Measurements from ENCODE around the gene TUBGCP3. TPM values are rescaled to one million over a fixed set of nuclear protein-coding genes. Genes with fewer than 3 reads are reported as not detected.

The TUBGCP3 gene
- total RNA-seq, 1 experiment from 2014 or later, result 37.3 TPM

GRCh38 chr13:112469071-112469745 lies 118.7 kb downstream of the TUBGCP3 start:
- H4K8ac ChIP-seq (replicated peaks; ENCODE audit: insufficient read length, low read depth, low read length), result no peak overlapping the region
- no peaks in the 10 kb centered on the region for H4K20me1 ChIP-seq (ENCODE audit: control insufficient read depth, insufficient read depth, insufficient read length)
- Mint-ChIP-seq H3K27me3 (ENCODE audit: low read depth) (peaks cover 6% of the 10 kb centered on the region; the same call in 1 of the 2 replicates), H3K4me1 (no peaks in the 10 kb centered on the region), H3K4me3 (no peak overlapping the region), H3K27ac (no peak overlapping the region), H3K9me3 (no peaks in the 10 kb centered on the region; a peak in 2 of 5 replicates), H3K36me3 (ENCODE audit: insufficient read depth in 1 of 3, low read depth in 3 of 3) (0 out of 7 replicates have a peak, but pooled peaks cover 0 to 3% (median 0%) of the 10 kb centered on the region in 3 experiments)
- H2AFZ ChIP-seq (ENCODE audit: low read length), result no peak overlapping the region
- no peak overlapping the region for H3K4ac ChIP-seq (ENCODE audit: low read depth, low read length)
- H2BK5ac ChIP-seq (ENCODE audit: insufficient read length, low read length), result no peak overlapping the region
- H3T11ph ChIP-seq (ENCODE audit: low read length), result no peak overlapping the region
- H3K4me1 ChIP-seq (ENCODE audit: insufficient read depth, low read length), result no peaks in the 10 kb centered on the region
- DNase-seq, result no peak
- no peak overlapping the region for H3K4me2 ChIP-seq (ENCODE audit: insufficient read depth, insufficient read length, low read length)
- no peak overlapping the region for H2BK15ac ChIP-seq (ENCODE audit: low read depth, low read length)
- H4K5ac ChIP-seq (ENCODE audit: insufficient read length, low read depth, low read length), result no peak overlapping the region
- H3K79me2 ChIP-seq (ENCODE audit: insufficient read depth, low read length), result no peaks in the 10 kb centered on the region
- no peaks in the 10 kb centered on the region for H3K27me3 ChIP-seq (ENCODE audit: insufficient read depth, low read length)
- H3K23ac ChIP-seq (ENCODE audit: insufficient read length, low read depth, low read length), result no peak overlapping the region
- no peak overlapping the region for H2BK12ac ChIP-seq (ENCODE audit: insufficient read length, low read depth, low read length)
- H4K91ac ChIP-seq (ENCODE audit: insufficient read length, low read depth, low read length), result no peak overlapping the region
- H2AK5ac ChIP-seq (ENCODE audit: insufficient read length, low read length), result no peak overlapping the region
- H3K56ac ChIP-seq (ENCODE audit: insufficient read length, low read depth, low read length), result no peak overlapping the region
- H2BK120ac ChIP-seq (ENCODE audit: low read depth, low read length, poor library complexity, severe bottlenecking), result no peak overlapping the region
- TF ChIP-seq, protein P1, sequence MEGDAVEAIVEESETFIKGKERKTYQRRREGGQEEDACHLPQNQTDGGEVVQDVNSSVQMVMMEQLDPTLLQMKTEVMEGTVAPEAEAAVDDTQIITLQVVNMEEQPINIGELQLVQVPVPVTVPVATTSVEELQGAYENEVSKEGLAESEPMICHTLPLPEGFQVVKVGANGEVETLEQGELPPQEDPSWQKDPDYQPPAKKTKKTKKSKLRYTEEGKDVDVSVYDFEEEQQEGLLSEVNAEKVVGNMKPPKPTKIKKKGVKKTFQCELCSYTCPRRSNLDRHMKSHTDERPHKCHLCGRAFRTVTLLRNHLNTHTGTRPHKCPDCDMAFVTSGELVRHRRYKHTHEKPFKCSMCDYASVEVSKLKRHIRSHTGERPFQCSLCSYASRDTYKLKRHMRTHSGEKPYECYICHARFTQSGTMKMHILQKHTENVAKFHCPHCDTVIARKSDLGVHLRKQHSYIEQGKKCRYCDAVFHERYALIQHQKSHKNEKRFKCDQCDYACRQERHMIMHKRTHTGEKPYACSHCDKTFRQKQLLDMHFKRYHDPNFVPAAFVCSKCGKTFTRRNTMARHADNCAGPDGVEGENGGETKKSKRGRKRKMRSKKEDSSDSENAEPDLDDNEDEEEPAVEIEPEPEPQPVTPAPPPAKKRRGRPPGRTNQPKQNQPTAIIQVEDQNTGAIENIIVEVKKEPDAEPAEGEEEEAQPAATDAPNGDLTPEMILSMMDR (conservative IDR thresholded peaks at IDR 0.05), result no peak
- no peak overlapping the region for H2BK20ac ChIP-seq (ENCODE audit: low read depth, low read length, poor library complexity, severe bottlenecking)
- no peak overlapping the region for H3K18ac ChIP-seq (ENCODE audit: insufficient read length, low read depth, low read length)
- H3K9ac ChIP-seq (ENCODE audit: extremely low read depth, insufficient read length, low read length), result no peak overlapping the region
- no peak overlapping the region for H3K27ac ChIP-seq (ENCODE audit: insufficient read length, low read depth, low read length)
- no peaks in the 10 kb centered on the region for H3K79me1 ChIP-seq (ENCODE audit: insufficient read depth, low read depth, low read length, poor library complexity, severe bottlenecking)
- H3K9me3 ChIP-seq (ENCODE audit: control insufficient read depth, low read depth, low read length), result no peaks in the 10 kb centered on the region
- H3K23me2 ChIP-seq (ENCODE audit: insufficient read length, low read depth, low read length, poor library complexity, severe bottlenecking), result no peaks in the 10 kb centered on the region
- WGBS (ENCODE audit: extremely low coverage, insufficient read length, low lambda C conversion rate), result no CpG with 5 or more reads among the region's 14 CpGs
- H3K14ac ChIP-seq (ENCODE audit: insufficient read depth, low read length), result no peak overlapping the region

Measured in H9 (cell line).